Sigmoid colon (tissue), 4 donors: ENCODE data around the gene SMARCC2.

Experiments used
- EP300 ChIP-seq, 4 donors: sonication (generic); formaldehyde crosslinking; IDR thresholded peaks; one replicate each; pipeline ENCODE4 v1.6.1; 2017; ENCODE audit warnings: antibody characterized with exemption in 4 of 4
- POLR2A ChIP-seq, 2 donors: fragments of 450-650 bp; IDR thresholded peaks; one replicate each; pipeline ENCODE4 v1.6.1; 2016; ENCODE audit warnings: antibody characterized with exemption in 2 of 2, mild to moderate bottlenecking in 2 of 2, moderate library complexity in 2 of 2
- TF ChIP-seq, protein P1 (sequence below), 4 experiments: fragments of 450-650 bp in 3 of 4; fragments of 200-600 bp in 1 of 4; IDR thresholded peaks; one replicate each; pipeline ENCODE4 v1.5.1; 2016 to 2019; ENCODE audit warnings: antibody characterized with exemption in 4 of 4, mild to moderate bottlenecking in 3 of 4, moderate library complexity in 2 of 4

DNA sequence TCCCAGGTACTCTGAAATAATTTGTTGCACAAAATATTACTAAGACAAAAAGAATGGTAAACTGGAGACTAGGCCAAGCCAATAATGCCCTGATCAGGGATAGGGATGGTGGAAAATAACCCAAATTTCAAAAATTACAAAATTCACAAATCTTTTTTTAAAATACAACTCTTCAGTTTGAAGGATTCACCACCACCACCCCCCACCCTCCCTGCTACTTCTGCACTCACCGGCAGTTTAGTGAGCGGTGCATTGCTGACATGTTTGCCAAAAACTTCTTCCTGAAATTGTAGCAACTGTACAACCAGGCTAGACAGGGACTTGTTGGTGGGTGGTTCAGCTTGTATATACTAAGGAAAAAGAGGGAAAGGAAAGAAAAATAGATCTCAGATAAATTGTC lies 2.3 kb downstream of the SMARCC2 start:
- TF ChIP-seq, protein P1, sequence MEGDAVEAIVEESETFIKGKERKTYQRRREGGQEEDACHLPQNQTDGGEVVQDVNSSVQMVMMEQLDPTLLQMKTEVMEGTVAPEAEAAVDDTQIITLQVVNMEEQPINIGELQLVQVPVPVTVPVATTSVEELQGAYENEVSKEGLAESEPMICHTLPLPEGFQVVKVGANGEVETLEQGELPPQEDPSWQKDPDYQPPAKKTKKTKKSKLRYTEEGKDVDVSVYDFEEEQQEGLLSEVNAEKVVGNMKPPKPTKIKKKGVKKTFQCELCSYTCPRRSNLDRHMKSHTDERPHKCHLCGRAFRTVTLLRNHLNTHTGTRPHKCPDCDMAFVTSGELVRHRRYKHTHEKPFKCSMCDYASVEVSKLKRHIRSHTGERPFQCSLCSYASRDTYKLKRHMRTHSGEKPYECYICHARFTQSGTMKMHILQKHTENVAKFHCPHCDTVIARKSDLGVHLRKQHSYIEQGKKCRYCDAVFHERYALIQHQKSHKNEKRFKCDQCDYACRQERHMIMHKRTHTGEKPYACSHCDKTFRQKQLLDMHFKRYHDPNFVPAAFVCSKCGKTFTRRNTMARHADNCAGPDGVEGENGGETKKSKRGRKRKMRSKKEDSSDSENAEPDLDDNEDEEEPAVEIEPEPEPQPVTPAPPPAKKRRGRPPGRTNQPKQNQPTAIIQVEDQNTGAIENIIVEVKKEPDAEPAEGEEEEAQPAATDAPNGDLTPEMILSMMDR (IDR thresholded peaks at IDR 0.05), result no peak
- no peak for TF ChIP-seq POLR2A (IDR thresholded peaks at IDR 0.05)
- TF ChIP-seq EP300 (IDR thresholded peaks at IDR 0.05), result no peak
